GM19240 (cell line): ENCODE data around the gene TMEM245.
"Not testable (repeated sequence)": the region's sequence is repeated elsewhere in the genome, so short reads cannot be mapped to it uniquely, and the experiment has no call there.

Experiments used
- DNase-seq: peaks from one replicate; pipeline ENCODE4 v3.0.0; 2011; ENCODE audit warnings: low spot score; ENCODE audit not compliant: insufficient read length

TMEM245 gene

GRCh38 chr9:109064963-109065702, 54.6 kb downstream of the TMEM245 start:
- DNase-seq: no peak

- no peak for DNase-seq
Observed at GRCh38 chr9:109063760-109064159, 56.0 kb downstream of the TMEM245 start.

- DNase-seq: no peak
Observed at GRCh38 chr9:109062543-109062942, 57.2 kb downstream of the TMEM245 start.

GRCh38 chr9:109060191-109060590, 59.6 kb downstream of the TMEM245 start:
- DNase-seq: no peak

GRCh38 chr9:109053121-109053520, 66.6 kb downstream of the TMEM245 start:
- DNase-seq: not testable (repeated sequence)

GRCh38 chr9:109052416-109052815, 67.3 kb downstream of the TMEM245 start:
- no peak for DNase-seq

GRCh38 chr9:109051733-109052132, 68.0 kb downstream of the TMEM245 start:
- DNase-seq: no peak

- no peak for DNase-seq
Observed at GRCh38 chr9:109050444-109050843, 69.3 kb downstream of the TMEM245 start.

GRCh38 chr9:109048822-109049221, 70.9 kb downstream of the TMEM245 start:
- no peak for DNase-seq

- DNase-seq: no peak
Observed at GRCh38 chr9:109047259-109047658, 72.5 kb downstream of the TMEM245 start.

- no peak for DNase-seq
Observed at GRCh38 chr9:109046346-109046745, 73.4 kb downstream of the TMEM245 start.

GRCh38 chr9:109043578-109043977, 76.2 kb downstream of the TMEM245 start:
- DNase-seq: no peak

GRCh38 chr9:109040571-109040970, 79.2 kb downstream of the TMEM245 start:
- no peak for DNase-seq

GRCh38 chr9:109039539-109039938, 80.2 kb downstream of the TMEM245 start:
- no peak for DNase-seq

GRCh38 chr9:109037946-109038715, 81.6 kb downstream of the TMEM245 start:
- DNase-seq: no peak

- no peak for DNase-seq
Observed at GRCh38 chr9:109036744-109037680, 82.7 kb downstream of the TMEM245 start.

GRCh38 chr9:109035684-109036423, 83.9 kb downstream of the TMEM245 start:
- DNase-seq: no peak

- DNase-seq: no peak
Observed at GRCh38 chr9:109033941-109034700, 85.6 kb downstream of the TMEM245 start.

- DNase-seq: no peak
Observed at GRCh38 chr9:109031241-109031640, 88.5 kb downstream of the TMEM245 start.

GRCh38 chr9:109030426-109030825, 89.3 kb downstream of the TMEM245 start:
- no peak for DNase-seq
